Vagina (tissue), 2 donors: Measurements from ENCODE around the gene MAP4K2. TPM values are rescaled to one million over a fixed set of nuclear protein-coding genes. Genes with fewer than 3 reads are reported as not detected.
"Not testable (repeated sequence)": the region's sequence is repeated elsewhere in the genome, so short reads cannot be mapped to it uniquely, and the experiment has no call there.

ENCODE experiments used
- DNase-seq, 2 donors: peaks; one replicate each; pipeline ENCODE4 v3.0.0-alpha.2; 2017; ENCODE audit errors: extremely low spot score in 2 of 2
- H3K27ac ChIP-seq: fragments of 200-600 bp; sonication (generic); one replicate; pipeline ENCODE4 v1.5.1; 2019
- H3K27me3 ChIP-seq: fragments of 200-600 bp; sonication (generic); one replicate; pipeline ENCODE4 v1.5.1; 2019
- H3K36me3 ChIP-seq, 2 donors: fragments of 200-600 bp; sonication (generic); one replicate each; pipeline ENCODE4 v1.5.1; 2017 to 2019
- H3K4me1 ChIP-seq: fragments of 200-600 bp; sonication (generic); one replicate; pipeline ENCODE4 v1.5.1; 2019
- H3K4me3 ChIP-seq, 2 donors: fragments of 200-600 bp; sonication (generic); 1 replicate in 1 of 2; 2 replicates in 1 of 2; pipeline ENCODE4 v1.5.1; 2016 to 2019
- H3K9me3 ChIP-seq: fragments of 200-600 bp; sonication (generic); one replicate; pipeline ENCODE4 v1.5.1; 2019
- CTCF ChIP-seq, 3 experiments: fragments of 450-650 bp in 2 of 3; fragments of 200-600 bp in 1 of 3; sonication (generic) in 1 of 3; IDR thresholded peaks; one replicate each; pipeline ENCODE4 v1.5.1; 2017 to 2019; ENCODE audit warnings: antibody characterized with exemption in 3 of 3, mild to moderate bottlenecking in 2 of 3, moderate library complexity in 2 of 3
- POLR2A ChIP-seq, 2 donors: fragments of 450-650 bp; IDR thresholded peaks; one replicate each; pipeline ENCODE4 v1.6.1; 2017; ENCODE audit warnings: antibody characterized with exemption in 2 of 2, mild to moderate bottlenecking in 2 of 2, moderate library complexity in 2 of 2
- POLR2AphosphoS5 ChIP-seq, 2 donors: sonication (generic); formaldehyde crosslinking; IDR thresholded peaks; one replicate each; pipeline ENCODE4 v1.9.0; 2017; ENCODE audit warnings: antibody characterized with exemption in 2 of 2, mild to moderate bottlenecking in 2 of 2, low read depth in 1 of 2; ENCODE audit not compliant: insufficient read depth in 1 of 2
- intact Hi-C: fragments of 100-400 bp; cut with DNase I; formaldehyde crosslinking; loops from one replicate; pipeline ENCODE4 v1.15.1; 2023
- total RNA-seq: library from RNA; depleted of rRNA; stranded (reverse); fragments of >200 nt; gene quantifications from one replicate; pipeline ENCODE4 v1.2.3, GENCODE V29; 2016

The MAP4K2 gene
- total RNA-seq, 1 donor from 2014 or later, result 20.6 TPM

- Histone ChIP-seq H3K9me3 (no peaks in the 10 kb centered on the region), H3K27me3 (no peaks in the 10 kb centered on the region), H3K4me3 (no peak overlapping the region), H3K27ac (no peak overlapping the region), H3K4me1 (no peaks in the 10 kb centered on the region), H3K36me3 (peaks cover 0 to 7% of the 10 kb centered on the region in 2 donors)
- DNase-seq, result no peak
- intact Hi-C loops, result no loop called here
- TF ChIP-seq POLR2A (IDR thresholded peaks at IDR 0.05), result no peak
- no peak for TF ChIP-seq POLR2AphosphoS5 (IDR thresholded peaks at IDR 0.05; ENCODE audit: insufficient read depth in 1 of 2, low read depth in 1 of 2)
- TF ChIP-seq CTCF (IDR thresholded peaks at IDR 0.05), result no peak
Observed at GRCh38 chr11:64826578-64827450, 23.8 kb upstream of the MAP4K2 start.

GRCh38 chr11:64826062-64826461 lies 23.0 kb upstream of the MAP4K2 start:
- no peak for TF ChIP-seq CTCF (IDR thresholded peaks at IDR 0.05)
- no peak for TF ChIP-seq POLR2A (IDR thresholded peaks at IDR 0.05)
- no peak for TF ChIP-seq POLR2AphosphoS5 (IDR thresholded peaks at IDR 0.05; ENCODE audit: insufficient read depth in 1 of 2, low read depth in 1 of 2)
- Histone ChIP-seq H3K27ac (no peak overlapping the region), H3K36me3 (peaks cover 0 to 7% of the 10 kb centered on the region in 2 donors), H3K4me3 (no peak overlapping the region), H3K27me3 (no peaks in the 10 kb centered on the region), H3K9me3 (no peaks in the 10 kb centered on the region), H3K4me1 (no peaks in the 10 kb centered on the region)
- no peak for DNase-seq
- intact Hi-C loops, result no loop called here

GRCh38 chr11:64823568-64824119 lies 20.6 kb upstream of the MAP4K2 start:
- TF ChIP-seq POLR2A (IDR thresholded peaks at IDR 0.05), result no peak
- TF ChIP-seq POLR2AphosphoS5 (IDR thresholded peaks at IDR 0.05; ENCODE audit: insufficient read depth in 1 of 2, low read depth in 1 of 2), result no peak
- TF ChIP-seq CTCF (IDR thresholded peaks at IDR 0.05), result no peak
- H3K4me1 ChIP-seq, result no peaks in the 10 kb centered on the region
- intact Hi-C loops, result no loop called here

GRCh38 chr11:64817476-64817875 lies 14.5 kb upstream of the MAP4K2 start:
- H3K27me3 ChIP-seq, result no peaks in the 10 kb centered on the region
- no peak for DNase-seq
- TF ChIP-seq POLR2AphosphoS5 (IDR thresholded peaks at IDR 0.05; ENCODE audit: insufficient read depth in 1 of 2, low read depth in 1 of 2) (no peak), POLR2A (IDR thresholded peaks at IDR 0.05) (no peak), CTCF (IDR thresholded peaks at IDR 0.05) (no peak)
- no peak overlapping the region for H3K4me3 ChIP-seq
- no peaks in the 10 kb centered on the region for H3K4me1 ChIP-seq
- H3K36me3 ChIP-seq, result no peaks in the 10 kb centered on the region
- no peak overlapping the region for H3K27ac ChIP-seq
- intact Hi-C loops, result no loop called here
- H3K9me3 ChIP-seq, result no peaks in the 10 kb centered on the region

More at GRCh38 chr11:64823568-64824119, 20.6 kb upstream of the MAP4K2 start:
- no peak overlapping the region for H3K27ac ChIP-seq
- H3K9me3 ChIP-seq, result no peaks in the 10 kb centered on the region
- H3K4me3 ChIP-seq, result no peak overlapping the region
- no peaks in the 10 kb centered on the region for H3K36me3 ChIP-seq
- H3K27me3 ChIP-seq, result no peaks in the 10 kb centered on the region
- no peak for DNase-seq

- H3K9me3 ChIP-seq, intact Hi-C loops, H3K27ac ChIP-seq, H3K36me3 ChIP-seq, DNase-seq, H3K4me1 ChIP-seq, H3K27me3 ChIP-seq, H3K4me3 ChIP-seq: not testable (repeated sequence)
Observed at GRCh38 chr11:64815433-64815832, 12.4 kb upstream of the MAP4K2 start.
